GM11168 (cell line): Measurements from ENCODE around the gene PAQR9.

Source experiments
- in situ Hi-C: fragments of 300-500 bp; cut with MboI; formaldehyde crosslinking; loops from one replicate; pipeline ENCODE4 v1.12.0; 2022; ENCODE audit warnings: low sequenced_read_pairs; ENCODE audit not compliant: unreplicated experiment

PAQR9 gene

DNA sequence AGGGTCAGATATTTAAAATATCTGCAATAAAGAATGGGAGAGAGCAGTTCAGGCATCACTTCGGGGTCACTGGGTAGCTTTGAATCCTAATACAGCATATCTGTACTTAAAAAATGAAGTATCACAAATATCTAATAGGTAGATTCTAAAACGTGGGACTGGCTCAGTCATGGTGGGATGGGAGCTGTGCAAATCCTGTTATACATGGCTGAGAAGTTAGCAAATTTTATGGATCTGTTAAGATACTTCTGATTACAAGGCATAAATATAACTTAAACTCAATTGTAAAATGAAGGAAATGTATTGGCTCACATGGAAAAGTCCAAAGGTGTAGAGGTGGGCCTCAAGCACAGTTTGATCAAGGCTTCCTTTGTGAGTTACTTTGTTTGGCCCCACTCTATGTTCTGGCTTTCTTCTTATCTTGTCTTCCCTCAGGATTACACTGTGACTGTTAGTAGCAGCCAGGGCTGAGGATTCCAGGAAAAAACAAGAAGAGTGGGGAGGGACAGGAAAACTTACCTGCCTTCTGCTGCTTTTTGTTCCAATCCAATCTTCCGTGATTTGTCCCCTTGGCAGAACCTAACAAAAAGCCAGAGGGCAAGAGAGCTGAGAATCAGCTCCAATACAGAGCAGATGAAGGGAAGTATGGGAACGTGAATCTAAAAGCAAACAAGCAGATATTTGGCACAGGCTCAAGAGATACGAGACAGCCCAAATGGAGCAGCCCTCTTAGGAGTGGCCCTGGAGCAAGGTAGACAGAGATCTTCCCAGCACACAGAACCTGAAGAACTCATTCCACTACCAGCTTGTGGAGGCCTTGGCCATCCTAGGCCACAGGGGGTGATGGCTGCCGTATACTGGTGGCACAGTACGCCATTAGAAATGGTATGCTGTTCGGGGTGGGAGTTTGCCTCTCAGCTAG, 10.9 kb downstream of the PAQR9 start:
- in situ Hi-C loops: no loop called here

DNA sequence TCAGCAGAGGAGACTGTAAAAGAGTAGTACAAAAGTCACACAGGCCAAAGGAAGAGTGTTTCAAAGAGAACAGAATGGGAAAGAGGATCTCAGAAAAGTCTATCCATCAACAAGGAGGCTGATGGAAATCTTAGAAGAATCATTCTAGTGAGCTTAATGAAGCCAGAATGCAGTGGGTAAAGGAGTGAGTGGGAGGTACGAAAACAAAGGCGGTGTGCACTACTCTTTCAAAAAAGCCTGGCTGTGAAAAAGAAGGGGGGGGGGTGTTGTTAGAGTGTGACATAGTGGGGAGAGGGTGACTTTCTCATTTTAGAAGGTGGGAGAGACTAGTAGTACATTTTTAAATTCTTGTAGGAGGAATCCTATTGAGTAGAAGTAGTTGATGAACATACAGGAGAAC, 11.7 kb downstream of the PAQR9 start:
- in situ Hi-C loops: no loop called here

DNA sequence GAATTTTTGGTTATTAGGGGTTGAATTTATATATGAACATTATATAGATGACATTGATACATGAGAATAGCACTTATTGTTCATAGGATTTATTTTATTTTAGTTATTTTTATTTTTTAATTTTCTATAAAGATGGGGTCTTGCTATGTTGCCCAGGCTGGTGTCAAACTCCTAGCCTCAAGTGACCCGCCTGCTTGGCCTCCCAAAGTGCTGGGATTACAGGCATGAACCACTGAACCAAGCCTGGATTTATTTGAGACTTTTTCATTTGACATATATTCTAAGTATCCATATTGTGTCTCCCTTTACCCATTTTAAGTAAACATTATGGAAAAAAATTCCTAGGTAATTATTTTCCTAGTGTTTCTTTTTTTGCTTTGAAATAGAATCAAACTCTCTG, 12.5 kb downstream of the PAQR9 start:
- in situ Hi-C loops: no loop called here

DNA sequence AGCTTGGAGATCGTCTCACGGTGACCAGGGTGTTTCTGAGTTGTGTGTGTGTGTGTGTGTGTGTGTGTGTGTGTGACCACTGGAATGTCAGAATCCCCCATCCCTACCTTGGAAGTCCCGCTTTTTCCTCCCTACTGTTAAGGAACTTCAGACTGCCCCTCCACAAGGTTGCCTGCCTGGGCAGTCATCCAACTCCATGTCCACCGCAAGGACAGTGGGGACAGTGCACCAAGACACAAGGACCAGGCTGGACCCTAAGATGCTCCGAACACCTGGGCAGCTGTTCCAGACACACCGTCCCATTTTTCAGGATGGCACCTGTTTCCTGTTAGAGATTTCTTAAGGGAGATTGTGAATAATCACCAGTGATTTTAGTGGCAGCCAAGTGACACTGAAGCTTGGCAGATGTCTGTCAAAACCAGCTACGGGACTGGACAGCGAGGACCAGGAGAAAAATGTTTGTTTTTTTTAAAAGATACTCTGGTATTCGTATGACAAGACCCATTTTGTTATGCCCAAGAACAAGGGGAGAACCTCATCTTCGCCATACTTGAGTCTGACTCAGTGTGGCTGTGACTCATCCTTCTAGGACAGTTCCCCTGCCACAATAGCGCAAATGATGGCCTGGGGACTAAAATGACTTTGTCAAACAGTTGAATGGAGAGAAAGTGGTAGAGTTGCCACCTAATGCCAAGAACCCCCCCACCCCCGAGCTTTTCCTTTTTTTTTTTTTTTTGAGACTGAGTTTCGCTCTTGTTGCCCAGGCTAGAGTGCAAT, 15.5 kb downstream of the PAQR9 start:
- in situ Hi-C loops: no loop called here

DNA sequence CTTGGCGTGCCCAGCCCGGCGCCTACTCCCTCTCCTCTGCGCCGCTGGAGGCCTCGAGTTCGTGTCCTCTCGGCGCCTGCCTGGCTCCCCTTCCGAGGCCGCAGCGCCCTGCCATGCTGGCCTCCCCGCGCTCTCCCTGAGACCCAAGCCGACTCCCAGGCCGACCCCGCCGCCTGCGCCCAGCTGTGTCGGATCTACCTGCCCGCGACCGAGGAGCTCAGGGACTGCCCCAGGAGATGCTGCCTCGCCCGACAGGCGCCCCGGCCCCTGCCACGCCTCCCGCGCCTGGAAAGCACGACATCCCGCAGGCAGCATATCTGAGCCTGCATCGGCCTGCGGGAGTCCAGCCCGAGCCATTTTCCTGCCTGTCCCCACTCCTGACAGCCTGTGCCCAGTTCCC, 16.1 kb downstream of the PAQR9 start:
- in situ Hi-C loops: no loop called here

DNA sequence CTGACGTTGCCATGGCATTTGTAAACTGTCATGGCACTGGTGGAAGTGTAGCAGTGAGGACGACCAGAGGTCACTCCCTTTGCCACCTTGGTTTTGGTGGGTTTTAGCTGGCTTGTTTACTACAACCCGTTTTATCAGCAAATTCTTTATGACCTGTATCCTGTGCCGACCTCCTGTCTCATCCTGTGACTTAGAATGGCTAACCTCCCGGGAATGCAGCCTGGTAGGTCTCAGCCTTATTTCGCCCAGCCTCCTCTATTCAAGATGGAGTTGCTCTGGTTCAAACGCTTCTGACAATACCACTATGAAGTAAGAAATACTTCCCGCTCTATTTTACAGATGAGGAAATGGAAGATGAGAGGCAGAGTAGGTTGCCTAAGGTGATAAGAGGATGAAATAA, 16.6 kb downstream of the PAQR9 start:
- in situ Hi-C loops: no loop called here

DNA sequence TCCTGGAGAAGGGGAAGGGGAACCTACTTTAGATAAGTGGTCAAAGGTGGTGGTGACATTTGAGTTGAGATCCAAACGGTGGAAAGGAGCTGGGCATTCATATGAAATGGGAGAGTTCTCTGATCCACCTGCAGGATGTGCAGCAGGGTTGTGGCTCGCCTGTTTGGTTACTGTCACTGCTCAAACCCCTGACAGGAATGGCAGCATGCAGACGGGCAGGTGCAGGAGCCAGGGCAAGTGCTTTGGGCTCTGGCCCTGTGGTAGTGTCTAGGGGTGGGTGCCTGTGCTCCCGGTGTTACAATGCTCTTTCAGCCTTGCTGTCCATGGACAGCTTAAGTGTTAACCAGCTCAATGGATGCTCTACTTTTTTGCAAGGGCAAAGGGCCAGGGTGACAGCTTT, 18.5 kb downstream of the PAQR9 start:
- in situ Hi-C loops: no loop called here

DNA sequence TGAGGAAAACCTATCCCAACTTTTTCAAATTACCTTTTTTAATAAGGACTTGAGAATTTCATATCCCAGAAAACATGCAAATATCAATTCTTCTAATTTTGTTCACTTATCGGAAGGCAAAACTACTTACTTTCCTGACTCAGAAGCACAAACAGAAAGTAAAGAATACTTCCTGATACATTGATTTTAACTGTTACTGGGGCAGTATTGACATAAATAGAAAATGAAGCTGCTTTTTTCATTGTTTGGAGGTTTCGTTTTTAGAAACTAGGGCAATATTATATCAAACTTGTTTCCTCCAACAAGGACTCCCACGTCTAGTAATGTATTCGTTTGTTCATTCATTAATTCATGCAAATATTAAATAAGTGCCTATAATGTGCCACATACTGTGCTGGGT, 19.1 kb downstream of the PAQR9 start:
- in situ Hi-C loops: no loop called here

DNA sequence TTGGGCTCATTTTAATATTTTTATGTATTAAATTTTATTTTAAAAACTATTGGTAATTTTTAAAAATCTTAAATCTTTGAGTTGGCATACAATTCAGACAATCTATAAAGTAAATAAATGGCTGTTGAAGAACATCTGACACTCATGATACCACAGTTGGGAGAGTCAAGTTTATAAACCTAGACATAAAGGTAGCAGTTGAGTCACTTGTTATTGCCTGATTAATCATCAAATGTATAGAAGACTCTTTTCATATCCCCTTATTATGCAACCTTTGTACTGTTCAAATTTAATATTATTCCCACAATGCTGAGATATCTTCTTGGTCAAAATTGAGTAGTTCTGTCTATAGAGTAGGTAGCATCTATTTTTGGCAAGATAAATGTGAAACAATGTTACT, 19.6 kb downstream of the PAQR9 start:
- in situ Hi-C loops: no loop called here

DNA sequence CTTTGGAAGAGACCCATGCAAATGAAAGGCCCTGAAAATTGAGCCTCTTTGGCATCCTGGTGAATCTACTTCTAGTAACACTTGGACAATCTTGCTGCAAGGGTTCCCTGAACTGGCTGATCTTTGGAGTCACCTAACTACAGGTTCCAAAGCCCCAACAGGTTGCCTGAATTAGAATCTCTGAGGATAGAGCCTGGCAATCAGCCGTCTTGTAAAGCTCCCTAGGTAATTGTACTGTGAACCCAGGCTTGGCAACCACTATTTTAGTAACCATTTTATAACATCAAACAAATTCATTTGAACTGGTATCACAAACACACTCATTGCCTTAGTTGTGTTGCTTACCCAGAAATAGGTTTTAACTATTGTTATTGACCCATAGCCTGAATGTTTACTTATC, 20.1 kb downstream of the PAQR9 start:
- in situ Hi-C loops: no loop called here

DNA sequence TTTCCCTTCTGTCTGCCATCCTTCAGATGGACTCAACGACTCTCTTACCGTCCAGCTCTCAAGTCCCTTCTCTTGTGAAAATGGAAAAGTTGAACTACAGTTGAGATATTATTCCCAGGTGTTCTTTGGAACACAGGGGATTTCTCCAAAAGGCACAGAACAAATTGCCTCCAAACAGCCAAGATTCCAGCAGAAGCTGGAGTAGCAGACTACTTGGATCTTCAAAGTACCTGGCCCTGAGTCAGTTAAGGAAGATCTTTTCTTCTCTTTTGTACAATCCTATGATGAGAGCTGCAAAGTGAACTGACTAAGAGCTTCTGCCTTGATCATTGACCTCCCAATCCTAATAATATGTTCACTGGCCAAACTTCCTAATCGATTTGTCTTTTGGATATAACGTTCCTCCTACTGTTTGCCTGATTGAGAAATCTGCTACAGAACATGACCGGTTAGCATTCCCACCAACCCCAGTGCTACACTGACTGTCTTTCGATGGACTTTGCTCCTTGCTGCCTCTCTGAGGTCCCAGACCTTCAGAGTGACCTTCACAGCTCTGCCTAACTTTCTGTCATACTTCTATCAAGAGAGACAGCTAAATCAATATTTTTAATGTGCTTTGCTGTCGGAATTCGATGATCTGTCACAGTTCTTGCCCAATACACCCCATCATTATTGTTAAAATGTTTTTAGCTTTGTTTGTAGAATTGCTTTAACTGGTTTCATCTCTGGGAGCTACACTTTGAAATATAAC, 21.9 kb downstream of the PAQR9 start:
- in situ Hi-C loops: no loop called here

DNA sequence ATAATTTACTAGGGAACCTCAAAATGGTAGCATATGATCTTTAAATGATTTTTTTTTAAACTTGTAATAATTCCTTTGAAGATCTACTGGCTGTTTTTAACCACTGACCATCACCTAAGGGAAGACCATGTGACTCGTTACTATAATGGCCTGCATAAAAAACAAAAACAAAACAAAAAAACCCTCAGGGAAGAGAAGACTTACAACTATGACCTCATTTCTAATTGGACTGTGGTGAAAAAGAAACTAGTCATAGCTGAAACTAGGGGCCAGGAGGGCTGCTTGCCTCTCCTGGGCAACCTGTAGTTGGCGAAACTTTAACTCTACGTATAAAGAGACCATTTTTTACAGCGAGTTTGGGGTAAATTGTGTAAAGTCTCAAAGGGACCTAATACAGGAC, 23.0 kb downstream of the PAQR9 start:
- in situ Hi-C loops: no loop called here

DNA sequence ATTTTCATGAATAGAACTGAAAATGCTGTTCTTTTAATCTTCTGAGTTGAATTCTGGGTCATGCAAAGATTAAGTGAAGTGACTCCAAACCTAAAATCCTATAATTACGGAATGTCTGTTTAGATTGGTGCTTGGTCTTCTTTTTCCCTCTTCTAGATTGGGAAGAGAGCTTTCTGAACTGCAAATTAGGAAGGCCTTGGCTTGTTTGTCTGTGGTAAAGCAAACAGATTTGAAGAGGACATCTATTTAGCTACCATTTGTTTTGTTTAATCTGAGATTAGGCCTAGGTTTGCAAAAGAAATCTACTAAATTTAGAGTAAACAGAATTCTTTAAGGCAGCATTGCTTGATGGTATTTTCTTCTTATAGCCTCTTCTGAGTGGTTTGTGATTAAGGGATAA, 23.5 kb downstream of the PAQR9 start:
- in situ Hi-C loops: no loop called here

DNA sequence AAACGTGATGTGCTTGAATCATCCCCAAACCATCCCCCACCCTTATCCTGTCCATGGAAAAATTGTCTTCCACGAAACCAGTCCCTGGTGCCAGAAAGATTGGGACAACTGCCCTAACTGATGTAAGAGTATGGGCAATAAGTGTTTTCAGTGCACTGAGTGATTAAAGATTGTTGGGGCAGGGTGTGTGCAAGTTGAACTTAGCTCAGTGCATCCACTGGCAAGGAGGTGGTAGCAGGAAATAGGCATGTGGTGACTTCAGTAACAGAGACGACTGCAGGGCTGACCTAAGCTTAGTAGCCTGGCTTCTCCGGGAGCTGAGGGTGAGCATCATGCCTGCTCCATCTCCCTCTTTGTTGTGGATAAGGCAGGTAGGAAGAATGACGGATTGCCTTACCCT, 27.5 kb downstream of the PAQR9 start:
- in situ Hi-C loops: no loop called here

DNA sequence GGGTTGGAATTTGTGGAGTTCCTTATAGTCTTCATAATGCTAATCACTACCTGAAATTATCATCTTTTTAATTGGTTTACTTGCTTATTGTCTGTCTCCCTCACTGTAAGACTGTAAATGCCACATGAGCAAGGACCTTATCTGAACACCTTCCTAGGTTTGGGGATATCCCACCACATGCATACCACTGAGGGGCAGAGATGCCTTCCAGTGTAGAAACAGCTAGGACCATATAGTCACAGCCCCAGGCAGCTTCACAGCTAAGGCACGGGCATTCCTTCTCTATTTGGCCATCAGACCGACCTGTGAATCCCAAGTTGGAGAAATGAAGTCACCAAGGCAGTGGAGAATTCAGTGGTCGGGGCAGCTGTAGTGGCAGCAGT, 28.6 kb downstream of the PAQR9 start:
- in situ Hi-C loops: no loop called here

DNA sequence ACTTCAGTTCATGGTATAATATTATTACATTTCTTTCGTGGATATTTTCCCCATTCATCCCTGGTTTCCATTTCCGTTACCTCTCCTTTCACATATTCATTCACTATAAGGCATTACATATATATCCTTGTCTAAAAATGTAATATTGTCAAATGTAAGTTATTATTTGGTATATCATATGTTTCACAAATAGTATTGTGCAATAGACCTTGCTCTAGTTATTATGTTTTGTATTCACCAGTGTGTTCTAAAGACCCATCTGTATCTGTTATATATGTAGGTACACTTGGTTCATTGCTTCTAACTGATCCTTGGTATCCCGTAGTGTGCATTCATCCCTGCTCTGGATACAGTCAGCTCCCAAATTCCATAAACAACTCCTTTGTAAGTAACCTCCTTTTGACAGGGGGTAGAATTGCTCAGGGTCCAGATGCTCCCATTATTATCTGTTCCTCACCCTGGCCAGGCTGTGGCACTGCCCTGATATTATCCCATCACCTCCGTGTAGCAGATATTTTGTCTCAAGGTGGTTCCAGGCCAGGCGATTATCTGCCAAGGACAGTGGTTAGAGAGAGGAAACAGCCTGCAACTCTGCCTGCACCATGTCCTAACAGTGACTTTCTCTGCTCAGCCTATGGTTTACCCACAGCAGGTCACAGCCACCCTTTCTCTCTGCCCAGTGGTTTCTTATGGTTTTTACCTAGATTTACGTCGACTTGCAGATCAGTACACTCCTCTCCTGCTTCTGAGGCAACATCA, 29.2 kb downstream of the PAQR9 start:
- in situ Hi-C loops: no loop called here

DNA sequence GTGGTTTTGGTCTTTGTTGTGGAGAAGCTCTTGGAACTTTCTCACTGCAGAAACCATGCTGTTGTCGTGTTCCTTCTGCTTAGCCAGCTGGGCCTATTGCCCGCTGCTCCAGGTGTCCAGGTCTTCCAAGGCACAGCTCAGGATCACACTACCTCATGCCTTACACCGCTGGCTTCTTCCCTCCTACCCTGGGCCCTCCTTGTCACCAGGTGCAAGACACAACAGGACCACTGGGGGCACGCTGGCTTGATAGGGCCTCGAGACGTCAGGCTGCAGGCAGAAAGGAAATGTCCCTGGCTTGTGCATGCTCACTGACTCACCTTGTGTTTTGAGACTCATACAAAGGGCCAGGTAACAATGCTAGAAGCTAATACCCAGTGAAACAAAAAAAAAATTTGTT, 32.3 kb downstream of the PAQR9 start:
- in situ Hi-C loops: no loop called here

DNA sequence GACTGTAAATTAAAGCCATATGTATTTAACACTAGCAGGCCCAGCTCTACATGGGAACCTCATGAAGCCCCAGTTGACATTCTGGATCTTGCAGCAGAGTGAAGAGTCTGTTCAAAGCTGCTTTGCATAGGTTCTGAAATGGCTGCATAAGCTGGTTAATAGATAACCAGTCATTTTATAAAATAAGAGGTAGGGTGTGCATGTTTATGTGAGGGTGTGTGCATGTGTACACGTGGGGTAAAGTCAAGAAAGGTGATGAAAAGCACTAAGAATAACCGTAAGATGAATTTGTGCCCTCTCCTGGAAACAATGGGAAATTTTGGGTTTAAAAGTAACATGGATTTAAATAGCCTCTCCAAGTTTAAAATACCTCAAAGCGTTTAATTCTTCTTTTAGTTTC, 33.0 kb downstream of the PAQR9 start:
- in situ Hi-C loops: no loop called here

DNA sequence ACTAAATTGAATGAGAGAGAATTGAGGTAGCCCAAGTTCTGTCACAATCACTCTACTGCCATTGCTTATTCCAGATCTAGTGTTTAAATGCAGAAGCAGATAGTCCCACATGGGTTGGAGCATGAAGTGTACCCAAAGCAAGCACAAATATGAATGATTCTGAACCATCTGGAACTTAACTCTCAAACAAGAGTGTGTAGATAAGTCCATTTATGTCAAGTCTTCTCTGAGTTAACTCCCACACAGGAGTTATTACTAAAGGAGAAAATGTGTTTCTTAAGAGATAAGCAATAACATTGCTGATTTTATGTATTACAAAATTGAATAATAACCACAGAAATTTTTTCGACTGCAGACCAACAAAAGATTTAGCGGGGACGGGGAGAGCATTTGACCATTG, 33.6 kb downstream of the PAQR9 start:
- in situ Hi-C loops: loop anchor here (5.0 kb wide), 1 partner anchor 62 kb away; no protein-coding TSS in a partner anchor

DNA sequence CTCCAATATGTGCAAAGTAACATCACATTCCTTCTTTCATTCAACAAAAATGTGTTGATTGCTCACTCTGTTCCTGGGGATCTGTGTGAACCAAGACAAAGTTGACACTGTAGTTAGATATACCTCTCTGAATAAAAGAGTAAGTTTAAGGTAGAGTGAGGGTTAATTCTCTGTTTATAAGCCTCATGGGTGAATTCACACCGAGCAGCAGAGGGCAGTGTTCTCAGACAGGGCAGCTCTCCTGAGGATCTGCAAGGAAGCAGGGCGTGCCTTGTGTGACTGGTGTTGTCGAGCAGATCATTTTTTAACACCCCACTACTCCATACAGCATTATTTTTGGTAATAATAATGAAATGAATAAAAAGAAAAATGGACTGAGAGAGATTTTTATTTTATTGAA, 34.4 kb downstream of the PAQR9 start:
- in situ Hi-C loops: loop anchor here (5.0 kb wide), 1 partner anchor 63 kb away; no protein-coding TSS in a partner anchor
